HG03066 (cell line): ENCODE results near the gene EIF2S1.
"Not testable (repeated sequence)": the region's sequence is repeated elsewhere in the genome, so short reads cannot be mapped to it uniquely, and the experiment has no call there.

ENCODE experiments used
- ATAC-seq: cut with Tn5 transposase; IDR thresholded peaks from one replicate; pipeline ENCODE4 v1.9.1; 2021; ENCODE audit warnings: low read depth; ENCODE audit not compliant: unreplicated experiment

EIF2S1 gene

GRCh38 chr14:67371247-67372148 lies 11.4 kb downstream of the EIF2S1 start:
- ATAC-seq = no peak

- no peak for ATAC-seq
Measured at GRCh38 chr14:67372833-67373232, 12.7 kb downstream of the EIF2S1 start.

DNA sequence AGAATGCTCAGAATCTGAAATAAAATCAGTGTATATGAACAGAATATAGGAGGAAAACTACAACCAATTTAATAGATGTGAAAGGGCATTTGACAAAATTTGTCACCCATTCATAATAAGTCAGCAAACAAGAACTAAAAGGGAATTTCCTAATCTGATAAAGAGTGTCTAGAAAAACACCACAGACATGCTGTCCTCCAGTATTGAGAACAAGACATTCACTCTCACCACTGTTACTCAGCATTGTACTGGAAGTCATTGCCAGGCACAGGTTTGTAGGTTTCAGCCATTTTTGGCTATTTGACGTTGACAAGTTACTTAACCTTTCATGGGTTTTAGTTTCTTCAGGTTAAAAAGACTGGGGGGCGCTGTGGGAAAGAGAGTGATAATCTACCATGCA lies 13.2 kb downstream of the EIF2S1 start:
- ATAC-seq = no peak

GRCh38 chr14:67377916-67378315 lies 17.8 kb downstream of the EIF2S1 start:
- no peak for ATAC-seq

GRCh38 chr14:67385120-67385519 lies 25.0 kb downstream of the EIF2S1 start:
- no peak for ATAC-seq

GRCh38 chr14:67385618-67386017 lies 25.5 kb downstream of the EIF2S1 start:
- no peak for ATAC-seq

GRCh38 chr14:67387195-67387594 lies 27.1 kb downstream of the EIF2S1 start:
- ATAC-seq = no peak

- no peak for ATAC-seq
Measured at GRCh38 chr14:67389275-67389674, 29.1 kb downstream of the EIF2S1 start.

DNA sequence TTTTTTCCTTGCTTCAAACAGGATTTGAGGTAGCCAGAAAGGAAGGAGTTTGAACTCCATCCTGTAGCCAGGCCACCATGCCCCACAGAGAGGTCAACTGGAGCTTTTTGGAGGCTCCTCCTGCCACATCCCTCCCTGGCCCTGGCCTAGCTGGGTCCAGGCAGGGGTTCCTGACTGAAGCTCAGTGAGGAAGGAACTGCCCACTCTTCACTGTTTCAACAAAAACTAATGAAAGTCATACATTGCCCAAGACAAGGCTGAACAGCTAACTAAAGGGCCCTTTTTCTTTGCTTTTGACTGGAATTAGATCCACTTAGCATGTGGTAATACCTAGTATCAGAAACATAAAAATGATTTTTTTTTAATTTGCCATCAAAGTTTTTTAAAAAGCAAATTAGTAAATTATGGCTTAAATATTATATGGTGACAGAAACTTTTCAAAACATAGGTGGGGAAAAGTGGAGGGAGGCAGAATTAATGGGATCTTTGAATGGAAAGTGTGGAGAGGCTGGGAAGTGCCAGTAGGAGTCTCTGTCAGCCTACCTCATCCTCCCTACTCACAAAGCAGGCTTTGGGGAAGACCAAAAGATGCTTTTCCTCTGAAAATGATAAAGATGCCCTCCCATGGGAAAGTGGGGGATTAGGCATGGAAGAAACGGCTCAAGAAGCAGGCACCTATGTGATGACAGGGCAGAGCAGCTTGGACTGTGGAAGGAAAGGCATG lies 29.8 kb downstream of the EIF2S1 start:
- no peak for ATAC-seq

- no peak for ATAC-seq
Measured at GRCh38 chr14:67391268-67391667, 31.1 kb downstream of the EIF2S1 start.

GRCh38 chr14:67392123-67392522 lies 32.0 kb downstream of the EIF2S1 start:
- no peak for ATAC-seq

- ATAC-seq = no peak
Measured at GRCh38 chr14:67392800-67393199, 32.7 kb downstream of the EIF2S1 start.

DNA sequence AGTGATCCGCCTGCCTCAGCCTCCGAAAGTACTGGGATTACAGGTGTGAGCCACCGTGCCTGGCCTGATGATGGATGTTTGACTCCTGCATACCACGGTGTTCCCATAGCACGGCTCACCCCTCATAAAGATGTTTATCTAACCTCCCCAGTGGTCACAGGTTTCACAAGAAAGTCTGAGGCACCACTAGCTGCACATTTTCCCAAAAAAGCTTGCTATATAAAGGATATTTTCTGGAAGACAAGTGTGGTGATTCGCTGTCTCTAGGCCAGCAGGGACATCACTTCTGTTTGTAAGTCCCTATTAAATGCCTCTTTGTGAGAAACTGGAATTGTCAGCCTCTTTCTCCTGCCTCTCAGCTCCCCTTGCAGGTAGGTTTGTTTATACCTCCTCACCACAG lies 33.6 kb downstream of the EIF2S1 start:
- no peak for ATAC-seq

DNA sequence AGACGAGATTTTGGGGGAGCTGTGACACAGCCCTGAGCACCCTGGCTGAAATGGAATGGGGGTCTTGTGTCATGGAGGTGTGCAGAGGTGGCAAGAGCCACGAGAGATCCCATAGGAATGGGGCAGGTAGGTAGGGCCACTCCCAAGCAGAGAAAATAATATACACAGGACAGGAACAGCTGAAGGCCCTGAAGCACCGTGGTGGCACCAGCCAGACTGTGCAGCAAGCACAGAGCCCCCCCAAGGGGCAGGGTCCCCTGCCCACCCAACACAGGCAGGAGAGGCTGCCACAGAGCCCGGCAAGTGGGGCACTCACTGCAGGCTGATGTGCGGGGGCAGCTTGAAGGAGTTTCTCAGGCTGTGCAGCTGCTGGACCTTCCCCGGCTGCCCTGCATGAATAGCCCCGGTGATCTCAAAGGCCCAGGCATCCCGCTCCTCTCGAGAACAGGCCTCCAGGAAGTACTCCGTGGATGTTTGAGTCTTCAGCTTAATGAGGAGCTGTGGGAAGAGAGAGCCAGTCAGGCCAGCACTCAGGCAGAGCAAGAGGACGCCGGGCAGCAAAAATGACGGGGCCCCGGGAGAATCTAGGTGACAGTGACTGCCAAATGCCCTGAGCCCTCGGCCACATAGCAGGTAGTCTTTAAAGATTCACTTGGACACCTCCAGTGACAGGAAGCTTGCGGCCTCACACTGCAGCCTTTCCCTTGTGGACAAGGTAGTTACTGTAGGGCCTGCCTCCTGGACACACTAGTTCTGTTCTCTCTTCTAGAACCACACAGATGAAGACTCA lies 35.2 kb downstream of the EIF2S1 start:
- ATAC-seq = no peak

DNA sequence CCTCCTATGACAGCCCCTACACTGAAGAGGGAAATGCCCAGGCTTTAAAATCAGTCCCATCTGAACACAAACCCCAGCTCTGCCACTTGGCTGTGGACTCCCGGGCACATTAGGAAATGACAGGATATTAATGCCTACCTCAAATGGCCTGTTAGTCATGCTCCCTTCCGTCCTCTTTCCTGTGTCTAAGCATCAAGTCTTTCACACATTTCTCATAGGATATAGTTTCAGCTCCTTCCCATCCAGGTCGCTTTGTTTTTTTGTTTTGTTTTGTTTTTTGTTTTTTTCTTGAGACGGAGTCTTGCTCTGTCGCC lies 35.7 kb downstream of the EIF2S1 start:
- no peak for ATAC-seq

GRCh38 chr14:67396381-67396970 lies 36.3 kb downstream of the EIF2S1 start:
- ATAC-seq = no peak

- no peak for ATAC-seq
Measured at GRCh38 chr14:67397536-67397935, 37.4 kb downstream of the EIF2S1 start.

GRCh38 chr14:67400434-67400833 lies 40.3 kb downstream of the EIF2S1 start:
- no peak for ATAC-seq

- no peak for ATAC-seq
Measured at GRCh38 chr14:67405771-67406170, 45.6 kb downstream of the EIF2S1 start.

GRCh38 chr14:67408122-67408801 lies 48.1 kb downstream of the EIF2S1 start:
- ATAC-seq = not testable (repeated sequence)
